Measurements from ENCODE around the gene PSMB7.

Gene PSMB7

DNA sequence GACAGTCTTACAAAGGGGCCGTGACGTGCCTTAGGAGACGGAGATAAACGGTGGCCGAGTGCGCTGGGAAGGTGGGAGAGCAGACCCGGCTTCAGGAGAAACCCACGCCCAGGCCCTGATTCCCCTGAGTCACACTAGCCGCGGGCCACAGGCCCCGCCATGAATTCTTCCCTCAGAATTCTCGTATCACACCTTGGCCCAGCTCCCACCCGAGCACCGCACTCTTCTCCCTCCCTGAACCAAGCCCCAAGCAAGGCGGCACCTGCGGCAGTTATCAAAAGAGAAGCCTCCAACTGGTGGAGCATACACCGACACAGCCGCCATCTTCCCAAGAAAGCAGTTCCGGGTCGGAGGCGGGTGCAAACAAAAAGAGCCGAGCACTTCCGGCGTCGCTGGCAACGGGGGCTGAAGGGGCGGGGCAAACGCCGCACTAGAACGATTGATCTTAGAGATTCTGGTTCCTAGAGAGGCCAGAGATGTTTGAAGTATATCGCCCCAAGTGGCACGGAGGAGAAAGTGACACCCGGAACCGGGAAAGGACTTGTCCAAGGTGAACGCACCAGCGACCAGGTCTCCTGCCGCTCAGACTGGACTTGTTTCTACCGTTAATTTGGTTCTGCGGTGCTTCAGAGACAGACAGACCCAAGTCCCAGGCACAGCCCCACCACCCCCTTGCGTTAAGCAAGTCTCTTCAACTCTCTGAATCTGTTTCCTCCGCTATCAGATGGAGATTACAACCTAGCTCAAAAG, at the start of gene PSMB7:
Gene PSMB7, minus strand, starts transcription at position 341 of the 750 bp plus-strand sequence. Its CDS starts 17 bp downstream, at position 324.
- DNase-seq: peak; percentile 98

DNA sequence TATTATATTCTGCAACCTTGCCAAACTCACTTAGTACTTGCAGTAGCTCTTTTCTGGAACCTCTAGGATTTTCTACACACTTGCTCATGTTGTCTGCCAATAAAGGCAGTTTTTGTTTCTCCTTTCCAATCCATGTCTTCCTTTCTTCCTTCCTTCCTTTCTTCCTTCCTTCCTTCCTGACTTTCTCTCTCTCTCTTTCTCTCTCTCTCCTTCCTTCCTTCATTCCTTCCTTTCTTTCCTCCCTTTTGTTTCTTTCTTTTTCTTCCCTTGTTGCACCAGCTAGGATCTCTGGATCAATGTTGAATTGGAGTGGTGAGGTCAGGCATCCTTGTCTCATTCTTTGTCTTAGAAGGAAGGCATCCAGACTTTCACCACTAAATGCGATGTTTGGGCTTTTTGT, 47.5 kb upstream of the PSMB7 start:
- no peak for DNase-seq

DNA sequence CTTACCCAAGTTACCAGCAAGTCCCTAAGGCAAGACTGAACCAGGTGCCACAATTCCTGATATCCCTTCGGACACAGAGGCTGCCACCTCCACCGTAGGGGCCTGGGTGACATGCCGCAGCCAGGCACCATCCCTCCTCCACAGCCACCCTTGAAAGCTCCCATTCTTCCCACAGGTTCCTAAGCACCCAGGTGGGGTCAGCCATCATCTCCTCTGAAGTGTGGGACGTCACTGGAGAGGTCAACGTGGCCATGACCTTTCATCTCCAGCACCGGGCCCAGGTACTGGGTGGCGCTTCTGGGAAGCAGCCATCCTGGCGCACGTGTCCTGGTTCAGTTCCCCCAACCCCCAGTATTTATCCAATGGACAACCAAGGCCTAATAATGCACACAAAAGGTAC, 43.2 kb upstream of the PSMB7 start:
- no peak for DNase-seq

DNA sequence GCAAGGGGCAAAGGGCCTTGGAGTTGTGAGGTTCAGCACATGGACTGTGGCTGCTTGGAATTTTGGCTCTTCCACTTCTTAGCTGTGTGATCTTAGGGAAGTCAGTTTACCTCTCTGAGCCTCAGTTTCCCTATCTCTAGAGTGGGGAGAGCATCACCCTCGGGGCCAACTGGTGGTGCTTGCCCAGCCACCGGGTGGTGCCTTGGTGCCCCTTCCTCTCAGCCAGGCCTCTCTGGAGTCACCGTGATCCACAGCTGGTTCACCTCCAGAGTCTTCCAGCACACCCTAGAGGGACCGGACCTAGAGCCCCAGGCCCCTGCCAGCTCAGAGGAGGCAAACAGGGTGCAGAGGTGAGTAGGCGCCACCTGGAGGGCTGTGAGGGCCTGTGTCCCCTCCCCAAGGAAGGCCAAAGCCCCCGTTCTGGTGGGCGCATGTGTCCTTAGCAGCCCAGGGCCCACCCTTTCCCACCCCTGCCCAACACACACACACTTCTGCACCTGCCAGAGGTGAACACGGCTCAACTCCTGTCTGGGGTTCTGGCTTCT, 42.7 kb upstream of the PSMB7 start:
- no peak for DNase-seq

DNA sequence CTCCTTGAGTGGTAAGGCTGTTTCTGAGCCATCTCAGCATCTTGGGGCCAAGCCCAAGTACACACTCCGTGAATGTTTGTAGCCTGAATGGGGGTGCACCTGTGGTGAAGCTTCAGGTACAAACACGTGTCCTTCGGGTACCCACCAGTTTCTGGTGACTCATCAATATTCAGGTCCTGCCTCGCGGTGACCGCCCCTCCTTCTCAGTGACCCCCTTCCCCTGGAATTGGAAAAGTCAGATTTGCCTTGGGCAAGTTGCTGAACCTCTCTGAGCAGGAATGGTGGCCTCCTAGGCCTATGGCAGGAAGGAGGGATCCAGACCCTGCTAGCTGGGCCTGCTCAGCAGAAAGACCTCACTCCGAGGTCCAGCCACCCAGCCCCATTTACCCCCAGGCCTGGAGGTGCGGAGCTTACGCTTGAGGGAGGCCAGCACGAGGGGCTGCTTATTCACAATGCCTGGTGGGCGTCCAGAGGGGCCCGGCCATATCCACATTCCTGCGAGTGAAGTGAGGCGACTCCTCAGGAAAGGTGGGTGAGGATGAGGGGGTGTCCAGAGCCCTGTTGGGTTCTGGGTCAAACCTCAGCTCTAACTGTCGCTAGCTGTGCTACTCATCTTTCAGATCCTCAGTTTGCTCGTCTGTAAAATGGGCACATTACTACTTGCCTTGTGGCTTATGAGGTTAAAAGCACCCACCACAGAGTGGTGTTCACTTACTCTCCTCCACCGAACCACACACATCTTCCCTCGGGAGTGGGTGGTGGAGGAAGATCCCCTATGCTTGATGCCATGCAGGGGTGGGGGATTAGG, 42.0 kb upstream of the PSMB7 start:
- DNase-seq: no peak

DNA sequence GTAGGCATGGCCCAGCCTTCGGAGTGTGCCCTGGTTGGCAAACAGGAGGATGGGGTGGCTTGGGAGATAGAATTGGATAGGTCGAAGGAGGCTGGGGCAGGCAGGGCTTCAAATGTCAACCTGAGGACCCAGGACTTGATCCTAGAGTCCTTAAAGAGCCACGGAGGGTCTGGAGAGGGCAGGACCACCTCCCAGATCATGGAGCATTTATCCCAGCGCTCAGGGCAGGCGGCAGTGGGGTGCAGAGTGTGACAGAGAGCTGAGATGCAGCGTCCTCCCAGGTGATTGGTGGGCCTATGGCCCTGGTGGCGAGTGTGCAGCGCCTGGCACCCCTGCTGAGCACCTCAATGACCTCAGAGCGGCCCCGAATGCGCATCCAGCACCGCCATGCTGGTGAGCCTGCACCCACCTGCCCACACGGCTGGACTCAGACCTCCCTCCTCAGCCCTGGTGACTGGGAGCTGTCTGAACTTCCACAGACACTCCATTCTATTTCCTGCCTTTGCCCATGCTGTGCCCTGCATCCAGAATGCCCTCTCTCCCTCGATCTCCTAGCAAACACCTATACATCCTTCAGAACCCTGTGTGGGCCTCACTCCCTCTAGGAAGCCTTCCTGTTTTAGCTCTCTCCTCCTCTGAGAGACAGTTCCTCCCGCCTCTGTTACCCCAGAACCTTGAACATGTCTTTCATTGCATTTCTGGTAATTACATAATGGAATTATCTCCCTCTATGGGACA, 41.3 kb upstream of the PSMB7 start:
- DNase-seq: no peak

DNA sequence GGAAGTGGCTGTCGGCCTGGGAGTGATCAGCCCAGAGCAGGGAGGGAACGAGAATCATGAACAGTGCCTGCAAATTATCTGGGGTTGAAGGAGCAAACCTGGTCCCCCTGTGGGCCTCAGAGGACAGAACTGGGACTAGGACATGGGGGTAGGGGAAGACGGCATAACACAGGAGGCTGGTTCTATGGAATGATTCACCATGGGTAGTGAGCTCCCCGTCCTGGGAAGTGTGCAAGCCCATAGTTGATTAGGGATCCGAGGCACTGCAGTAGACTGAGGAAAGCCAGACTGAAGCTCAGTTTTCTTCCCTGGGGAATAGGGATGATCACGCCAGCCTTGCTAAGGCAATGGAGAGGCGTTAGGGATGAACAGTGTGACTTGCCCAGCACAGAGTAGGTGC, 40.6 kb upstream of the PSMB7 start:
- DNase-seq: no peak

DNA sequence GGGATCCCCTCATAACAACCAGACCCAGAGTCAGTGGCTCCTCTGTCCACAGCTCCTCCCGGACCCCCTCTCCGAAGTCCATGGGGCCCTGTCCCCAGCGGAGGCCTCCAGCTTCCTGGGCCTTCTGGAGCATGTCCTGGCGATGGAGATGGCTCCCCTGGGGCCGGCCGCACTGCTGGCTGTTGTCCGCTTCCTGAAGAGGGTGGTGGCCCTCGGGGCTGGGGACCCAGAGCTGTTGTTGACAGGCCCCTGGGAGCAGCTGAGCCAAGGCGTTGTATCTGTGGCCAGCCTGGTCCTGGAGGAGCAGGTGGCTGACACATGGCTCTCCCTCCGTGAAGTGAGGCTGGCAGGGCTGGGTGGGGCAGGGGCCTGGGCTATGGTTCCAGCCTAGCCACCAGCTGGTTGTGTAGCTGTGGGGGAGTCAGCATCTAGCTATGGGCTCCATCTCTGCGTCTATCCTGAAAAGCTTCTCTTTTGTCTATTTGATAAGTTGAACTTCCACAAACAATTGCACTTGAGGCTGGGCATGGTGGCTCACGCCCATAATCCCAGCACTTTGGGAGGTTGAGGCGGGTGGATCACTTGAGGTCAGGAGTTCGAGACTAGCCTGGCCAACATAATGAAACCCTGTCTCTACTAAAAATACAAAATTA, 39.7 kb upstream of the PSMB7 start:
- DNase-seq: no peak

DNA sequence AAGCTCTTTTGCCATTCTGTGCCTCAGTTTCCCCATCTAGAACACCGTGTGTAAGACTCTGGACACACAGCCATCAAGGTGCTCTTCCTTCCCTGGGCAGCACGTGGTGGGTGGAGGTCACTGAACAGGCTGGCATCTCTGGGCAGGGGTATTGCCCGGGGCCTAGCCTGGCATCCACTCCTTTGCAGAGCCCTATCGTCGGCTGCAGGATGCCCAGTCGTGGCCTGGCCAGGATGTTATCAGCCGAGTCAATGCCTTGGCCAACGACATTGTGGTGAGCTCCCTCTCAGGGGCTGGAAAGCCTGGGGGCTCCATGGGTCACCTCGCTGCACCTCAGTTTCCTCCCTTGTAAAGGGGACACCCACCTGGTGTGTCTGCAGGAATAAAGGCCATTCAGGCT, 39.1 kb upstream of the PSMB7 start:
- no peak for DNase-seq

DNA sequence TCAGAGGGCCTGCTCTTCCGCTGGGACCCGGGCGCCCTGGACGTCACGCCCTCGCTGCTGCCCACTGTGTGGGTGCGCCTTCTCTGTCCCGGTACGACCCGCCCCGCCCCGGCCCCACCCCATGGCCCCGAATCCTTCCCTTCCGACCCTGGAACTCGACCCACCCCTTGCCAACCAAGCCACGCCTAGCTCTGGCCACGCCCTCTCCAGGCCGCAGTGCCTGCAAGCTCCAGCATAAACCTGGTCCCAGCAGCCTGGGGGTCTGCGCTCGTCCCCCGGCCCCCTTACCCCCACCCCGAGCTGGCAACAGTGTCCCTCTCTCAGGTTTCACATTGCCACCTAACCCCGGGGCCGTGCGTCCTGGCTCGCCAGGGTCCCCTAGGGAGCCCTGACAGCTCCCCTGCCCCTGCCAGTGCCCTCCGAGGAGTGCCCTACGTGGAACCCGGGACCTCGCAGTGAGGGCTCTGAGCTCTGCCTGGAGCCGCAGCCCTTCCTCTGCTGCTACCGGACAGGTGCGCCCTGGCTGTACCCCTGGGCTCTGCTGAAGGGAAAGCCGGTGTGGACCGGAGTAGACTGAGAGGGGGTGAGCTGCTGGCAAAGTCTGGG, 38.4 kb upstream of the PSMB7 start:
- no peak for DNase-seq

DNA sequence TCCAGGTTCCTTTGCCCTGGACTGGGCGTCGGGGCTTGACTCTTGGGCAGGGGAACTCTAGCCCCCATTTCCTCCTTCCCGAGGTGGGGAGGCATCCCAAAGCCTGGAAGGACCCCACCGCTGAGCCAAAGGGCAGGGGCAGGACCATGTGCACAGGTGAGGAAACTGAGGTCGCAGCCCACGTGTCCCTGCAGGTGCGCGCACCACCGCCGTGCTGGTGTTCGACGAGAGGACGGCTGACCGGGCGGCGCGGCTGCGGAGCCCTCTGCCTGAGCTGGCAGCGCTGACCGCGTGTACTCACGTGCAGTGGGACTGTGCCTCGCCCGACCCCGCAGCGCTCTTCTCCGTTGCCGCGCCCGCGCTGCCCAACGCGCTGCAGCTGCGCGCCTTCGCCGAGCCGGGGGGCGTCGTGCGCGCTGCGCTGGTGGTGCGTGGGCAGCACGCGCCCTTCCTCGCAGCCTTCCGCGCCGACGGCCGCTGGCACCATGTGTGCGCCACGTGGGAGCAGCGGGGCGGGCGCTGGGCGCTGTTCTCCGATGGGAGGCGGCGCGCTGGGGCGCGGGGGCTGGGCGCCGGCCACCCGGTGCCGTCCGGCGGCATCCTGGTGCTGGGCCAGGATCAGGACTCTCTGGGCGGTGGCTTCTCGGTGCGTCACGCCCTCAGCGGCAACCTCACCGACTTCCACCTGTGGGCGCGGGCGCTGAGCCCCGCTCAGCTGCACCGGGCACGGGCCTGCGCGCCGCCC, 37.8 kb upstream of the PSMB7 start:
- DNase-seq: no peak

DNA sequence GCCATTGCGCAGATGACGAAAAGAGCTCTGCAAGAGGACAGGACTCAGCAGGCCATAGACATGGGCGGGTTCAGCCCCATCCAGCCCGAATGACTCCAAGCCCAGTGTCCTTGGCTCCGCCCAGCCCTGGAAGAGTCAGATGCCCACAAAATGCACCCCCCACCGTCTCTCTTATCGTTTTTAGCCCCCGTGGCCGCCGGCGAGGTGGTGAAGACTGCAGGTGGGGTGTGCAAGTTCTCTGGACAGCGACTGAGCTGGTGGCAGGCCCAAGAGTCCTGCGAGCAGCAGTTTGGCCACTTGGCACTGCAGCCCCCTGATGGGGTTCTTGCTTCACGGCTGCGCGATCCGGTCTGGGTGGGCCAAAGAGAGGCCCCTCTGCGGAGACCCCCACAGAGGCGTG, 37.1 kb upstream of the PSMB7 start:
- no peak for DNase-seq

DNA sequence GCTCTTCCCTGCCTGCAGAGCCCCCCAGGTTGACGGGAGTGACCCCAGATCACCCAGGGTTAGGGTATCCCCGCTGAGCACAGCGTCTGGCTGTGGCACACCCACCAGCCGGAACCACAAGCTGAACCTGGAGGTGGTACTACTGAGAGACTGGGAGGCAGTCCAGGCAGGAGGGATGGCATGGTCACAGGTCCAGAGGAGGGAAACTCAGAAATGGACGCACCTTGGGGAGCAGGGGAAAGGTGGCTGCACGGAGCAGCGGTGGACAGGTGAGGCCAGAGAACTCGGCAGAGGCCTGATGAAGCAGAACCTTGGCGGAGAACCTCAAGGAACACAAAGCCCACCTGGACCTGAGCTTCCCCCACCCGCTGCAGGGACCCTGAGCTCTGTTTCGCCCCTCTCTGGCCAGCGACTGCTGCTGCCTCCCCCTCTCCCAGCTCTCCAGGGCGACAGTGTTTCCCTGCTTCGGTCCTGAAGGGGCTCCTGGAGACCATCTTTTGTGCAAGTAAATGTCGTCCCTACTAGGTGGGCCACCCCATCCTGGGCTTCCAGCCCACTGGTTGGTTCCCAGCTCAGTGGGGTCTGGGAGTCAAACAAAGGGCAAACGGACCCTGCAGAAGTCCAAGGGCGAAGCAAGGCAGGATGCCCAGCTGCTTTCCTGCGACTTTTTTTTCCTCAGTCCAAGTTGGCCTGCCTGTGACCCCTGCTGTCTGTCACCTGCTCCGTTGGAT, 35.9 kb upstream of the PSMB7 start:
- DNase-seq: no peak

DNA sequence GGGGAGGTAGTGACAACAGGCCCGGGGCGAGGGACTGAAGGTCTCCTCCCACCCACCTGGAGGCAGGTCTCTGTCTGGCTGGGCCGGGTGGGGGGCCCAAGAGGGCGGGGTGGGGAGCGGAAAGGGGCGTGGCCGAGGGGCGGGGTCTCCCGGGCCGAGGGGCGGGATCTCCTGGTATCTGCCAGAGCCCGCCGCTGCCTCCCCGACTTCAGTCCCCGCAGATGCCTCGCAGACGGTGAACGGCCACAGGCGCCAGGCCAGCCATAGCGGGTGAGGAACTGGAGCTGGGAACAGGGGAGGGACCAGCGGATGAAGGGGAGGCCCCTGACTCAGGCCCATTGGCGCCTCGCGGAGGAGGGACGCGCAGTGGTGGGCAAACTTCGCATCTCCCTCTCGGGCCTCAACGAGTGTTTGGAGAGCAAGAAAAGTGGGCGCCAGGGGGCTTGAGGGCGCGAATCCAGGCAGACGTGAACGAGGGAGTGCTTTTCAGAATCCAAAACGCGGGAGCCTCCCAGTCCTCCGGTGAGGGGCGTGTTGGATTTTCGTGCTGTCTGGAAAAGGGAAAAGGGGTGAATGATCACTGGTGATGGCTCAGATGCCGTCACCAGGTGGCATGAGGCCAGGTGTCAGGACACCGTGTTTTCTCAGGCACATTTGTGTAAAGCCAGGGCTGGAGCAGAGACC, 35.1 kb upstream of the PSMB7 start, which contains the start of gene ADGRD2:
Gene ADGRD2, plus strand, starts transcription at position 211 of the 684 bp plus-strand sequence. CDS start 1,216 bp downstream, outside the sequence.
- no peak for DNase-seq

DNA sequence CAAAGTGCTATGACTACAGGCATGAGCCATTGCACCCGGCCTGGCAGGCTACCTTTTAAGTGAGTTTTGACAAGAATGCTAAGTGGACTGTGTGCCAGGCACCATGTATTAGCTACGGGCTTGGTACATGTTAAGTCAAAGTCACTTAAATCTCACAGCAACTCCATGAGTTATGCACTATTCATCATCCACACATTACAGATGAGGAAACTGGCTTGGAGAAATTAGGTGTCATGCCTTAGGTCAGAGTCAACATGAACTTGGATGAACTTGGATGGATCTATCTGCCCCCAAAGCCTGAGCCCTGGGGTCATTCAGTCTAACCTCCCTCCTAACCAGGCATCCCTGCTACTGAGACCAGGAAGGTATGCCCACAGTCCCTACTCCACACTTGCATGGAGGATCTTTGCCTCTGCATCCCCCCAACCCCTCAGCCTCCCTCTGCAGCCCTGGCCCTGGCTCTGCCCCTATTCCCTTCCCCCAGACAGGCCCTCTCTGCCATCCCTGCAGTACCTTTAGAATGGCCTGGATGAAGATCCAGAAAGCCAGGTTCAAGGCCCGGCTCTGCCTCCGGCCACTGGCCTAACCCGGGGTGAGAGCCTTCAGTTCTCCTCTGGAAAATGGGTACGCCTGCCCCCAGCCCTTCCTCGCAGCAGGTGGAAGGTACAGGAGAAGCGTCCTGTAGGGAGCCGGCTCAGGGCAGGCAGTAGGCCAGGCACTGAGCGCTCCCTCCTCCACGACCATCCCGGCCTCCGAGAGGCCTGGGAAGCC, 34.3 kb upstream of the PSMB7 start:
- DNase-seq: no peak

DNA sequence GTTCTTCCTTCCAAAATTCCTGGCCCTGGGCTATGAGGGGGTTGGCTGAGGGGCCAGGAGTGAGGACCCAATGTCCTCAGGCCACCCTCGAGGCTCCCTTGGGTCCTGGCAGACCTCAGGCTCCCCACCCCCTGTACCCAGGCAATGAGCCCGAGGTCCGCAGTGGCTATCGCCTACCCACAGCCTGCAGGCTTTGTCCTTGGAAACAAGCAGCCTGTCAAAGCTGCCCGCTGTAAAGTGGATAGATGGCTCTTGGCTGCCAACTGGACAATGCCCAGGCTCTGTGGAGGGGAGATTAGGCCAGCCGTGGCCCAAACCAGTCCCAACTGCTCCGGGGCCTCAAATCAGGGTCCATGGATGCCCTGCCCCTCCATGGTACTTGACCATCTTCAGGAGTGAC, 32.8 kb upstream of the PSMB7 start:
- DNase-seq: no peak

DNA sequence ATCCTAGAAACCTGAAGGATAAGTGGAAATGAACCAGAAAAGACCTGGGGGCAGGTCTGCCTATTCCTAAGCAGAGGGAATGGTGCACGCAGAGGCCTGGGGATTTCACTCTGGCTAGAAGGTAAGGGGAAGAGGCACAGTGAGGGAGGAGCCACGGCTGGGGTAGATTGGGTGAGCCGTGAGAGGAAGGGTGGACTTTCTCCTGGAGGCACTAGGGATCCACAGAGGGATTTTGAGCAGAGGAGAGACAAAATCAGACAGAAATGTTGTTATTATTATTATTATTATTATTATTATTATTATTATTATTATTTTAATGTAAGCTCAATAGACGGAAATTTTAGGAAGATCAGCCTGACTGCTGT, 32.0 kb upstream of the PSMB7 start:
- no peak for DNase-seq

DNA sequence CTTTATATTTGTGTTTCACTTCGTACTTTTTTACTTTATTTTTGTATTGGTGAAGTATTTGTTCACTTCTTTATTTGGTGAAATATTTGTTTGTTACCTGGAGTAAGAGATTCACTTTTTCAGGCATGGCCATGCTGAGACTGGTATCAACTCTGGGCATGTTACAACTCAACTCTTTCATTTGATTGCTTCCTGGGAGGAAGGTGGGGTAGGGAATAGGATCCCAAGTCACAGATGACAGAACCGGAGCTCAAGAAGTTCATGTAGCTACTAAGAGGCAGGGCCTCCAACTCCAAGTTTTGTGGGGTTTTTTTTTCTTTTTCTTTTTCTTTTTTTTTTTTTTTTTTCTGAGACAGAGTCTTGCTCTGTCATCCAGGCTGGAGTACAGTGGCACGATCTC, 28.9 kb upstream of the PSMB7 start:
- no peak for DNase-seq

DNA sequence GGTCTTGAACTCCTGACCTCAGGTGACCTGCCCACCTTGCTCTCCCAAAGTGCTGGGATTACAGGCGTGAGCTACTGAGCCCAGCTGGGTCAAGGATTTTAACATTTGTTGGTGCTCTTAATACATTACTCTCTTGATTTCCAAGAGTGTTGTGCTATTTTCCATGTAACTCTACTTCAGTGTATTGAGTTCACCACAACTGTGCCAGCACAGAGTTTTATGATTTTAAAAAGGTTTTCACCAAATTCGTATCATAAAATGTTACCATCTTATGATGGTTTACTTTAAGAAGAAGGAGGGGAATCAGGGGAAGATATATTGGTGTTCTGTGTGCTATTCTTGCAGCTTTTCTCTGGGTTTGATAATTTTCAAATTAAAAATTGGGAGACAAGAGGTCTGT, 28.4 kb upstream of the PSMB7 start:
- DNase-seq: no peak
